Measurements from ENCODE around the gene RABL3. TPM values are rescaled to one million over a fixed set of nuclear protein-coding genes. Genes with fewer than 3 reads are reported as not detected.

The RABL3 gene
- total and polyA plus RNA-seq, 2 of the 4 experiments (the other 2 are of a cell fraction), result 5.3 to 17.0 TPM

- Histone ChIP-seq H4K8ac (ENCODE audit: low read depth in 2 of 2, low read length in 2 of 2) (no peak overlapping the region), H2BK15ac (ENCODE audit: low read depth, low read length) (no peak overlapping the region), H3K14ac (replicated peaks; ENCODE audit: low read depth, low read length) (no peak overlapping the region), H2BK120ac (ENCODE audit: low read depth, low read length) (no peak overlapping the region), H3K27me3 (ENCODE audit: control insufficient read depth, insufficient read depth, low read length) (no peaks in the 10 kb centered on the region), H3K9ac (ENCODE audit: low read depth, low read length) (no peak overlapping the region), H3K4me1 (ENCODE audit: control insufficient read depth, insufficient read depth, low read length) (peaks cover 4% of the 10 kb centered on the region; the same call in 1 of the 2 replicates), H3K18ac (ENCODE audit: low read depth, low read length) (no peak overlapping the region), H3K36me3 (ENCODE audit: control insufficient read depth, insufficient read depth, low read length) (no peaks in the 10 kb centered on the region), H3K4me2 (ENCODE audit: low read depth, low read length) (no peak overlapping the region), H2AK5ac (ENCODE audit: low read depth, low read length) (no peak overlapping the region), H2AFZ (replicated peaks; ENCODE audit: low read length, poor library complexity) (no peak overlapping the region), H4K20me1 (ENCODE audit: insufficient read depth, low read length) (no peaks in the 10 kb centered on the region), H2BK5ac (ENCODE audit: low read depth, low read length, poor library complexity, severe bottlenecking) (peak overlapping the region; percentile 18), H3K9me3 (ENCODE audit: control insufficient read depth, insufficient read depth, low read length) (no peaks in the 10 kb centered on the region), H4K5ac (ENCODE audit: low read depth, low read length) (no peak overlapping the region), H3K23ac (ENCODE audit: low read depth, low read length) (no peak overlapping the region), H2BK20ac (ENCODE audit: low read depth, low read length) (no peak overlapping the region), H3K27ac (ENCODE audit: insufficient read depth, low read length) (no peak overlapping the region), H3K9me1 (ENCODE audit: insufficient read depth, low read length) (no peaks in the 10 kb centered on the region), H3K4ac (ENCODE audit: low read depth, low read length) (no peak overlapping the region), H3K79me1 (ENCODE audit: low read depth in 1 of 2, low read length in 2 of 2) (no peaks in the 10 kb centered on the region), H4K91ac (ENCODE audit: insufficient read depth, low read depth, low read length) (peak overlapping the region; percentile 1; the same call in 1 of the 2 replicates), H3K4me3 (ENCODE audit: insufficient read depth, low read depth, low read length) (no peak overlapping the region), H2AK9ac (replicated peaks; ENCODE audit: low read depth, low read length, poor library complexity) (no peak overlapping the region), H3K56ac (ENCODE audit: extremely low read depth, insufficient read depth, low read length) (no peak overlapping the region)
- ChIA-PET POLR2A (ENCODE audit: unreplicated experiment) (no interaction called here), CTCF (no interaction called here)
- in situ Hi-C loops (cut with MboI; ENCODE audit: low sequenced_read_pairs) (no loop called here), intact Hi-C loops (cut with micrococcal nuclease) (no loop called here), dilution Hi-C loops (cut with HindIII; ENCODE audit: low sequenced_read_pairs, unreplicated experiment) (no loop called here)
- ATAC-seq (ENCODE audit: low read depth), result no peak
- no TSS peak for BruUV-seq (replicated peaks)
- DNase-seq, result peak; percentile 45
- TF ChIP-seq CHD1 (IDR thresholded peaks at IDR 0.05; ENCODE audit: low read depth, low read length) (no peak), FOS (IDR thresholded peaks at IDR 0.05; ENCODE audit: low read depth, low read length) (no peak), SMC3 (IDR thresholded peaks at IDR 0.05; ENCODE audit: low read depth, low read length) (no peak), ELK1 (IDR thresholded peaks at IDR 0.05; ENCODE audit: borderline replicate concordance, low read depth, low read length) (no peak), RFX5 (IDR thresholded peaks at IDR 0.05; ENCODE audit: low read depth, low read length) (no peak), BHLHE40 (IDR thresholded peaks at IDR 0.05; ENCODE audit: low read depth, low read length) (no peak), RCOR1 (IDR thresholded peaks at IDR 0.05; ENCODE audit: insufficient replicate concordance, low read length) (no peak), RAD21 (IDR thresholded peaks at IDR 0.05; ENCODE audit: low read length) (no peak), MAZ (IDR thresholded peaks at IDR 0.05; ENCODE audit: borderline replicate concordance, low read depth, low read length) (no peak), CTCF (conservative IDR thresholded peaks at IDR 0.05; ENCODE audit: low read depth, low read length) (no peak), CEBPB (IDR thresholded peaks at IDR 0.05; ENCODE audit: low read depth, low read length) (no peak)
- TF ChIP-seq, protein P1, sequence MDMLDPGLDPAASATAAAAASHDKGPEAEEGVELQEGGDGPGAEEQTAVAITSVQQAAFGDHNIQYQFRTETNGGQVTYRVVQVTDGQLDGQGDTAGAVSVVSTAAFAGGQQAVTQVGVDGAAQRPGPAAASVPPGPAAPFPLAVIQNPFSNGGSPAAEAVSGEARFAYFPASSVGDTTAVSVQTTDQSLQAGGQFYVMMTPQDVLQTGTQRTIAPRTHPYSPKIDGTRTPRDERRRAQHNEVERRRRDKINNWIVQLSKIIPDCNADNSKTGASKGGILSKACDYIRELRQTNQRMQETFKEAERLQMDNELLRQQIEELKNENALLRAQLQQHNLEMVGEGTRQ (IDR thresholded peaks at IDR 0.05; ENCODE audit: low read depth, low read length), result no peak
- no CpG with 5 or more reads among the region's 1 CpG for WGBS, 2 experiments (ENCODE audit: extremely low coverage in 2 of 2, insufficient read length in 1 of 2)
Observed at GRCh38 chr3:120683213-120683612, 59.1 kb downstream of the RABL3 start.
